Measurements from ENCODE around the gene AVL9.
A peak's percentile ranks its signal among the peaks of the same experiment; 100 is the strongest.

GRCh38 chr7:32479574-32480200 lies 15.6 kb upstream of the AVL9 start:
- TF ChIP-seq CTCF (IDR thresholded peaks at IDR 0.05) (peak; percentile 45 to 72 (median 66)), POLR2A (IDR thresholded peaks at IDR 0.05) (no peak), EP300 (IDR thresholded peaks at IDR 0.05; ENCODE audit: low read depth) (no peak)
